GM12872 (cell line): ENCODE results near the gene IFT122.

ENCODE experiments used
- CTCF ChIP-seq: IDR thresholded peaks from 3 replicates; pipeline ENCODE4 v1.5.1; 2011; ENCODE audit warnings: low read depth, mild to moderate bottlenecking, low read length, moderate library complexity; ENCODE audit not compliant: insufficient read depth

IFT122 gene

DNA sequence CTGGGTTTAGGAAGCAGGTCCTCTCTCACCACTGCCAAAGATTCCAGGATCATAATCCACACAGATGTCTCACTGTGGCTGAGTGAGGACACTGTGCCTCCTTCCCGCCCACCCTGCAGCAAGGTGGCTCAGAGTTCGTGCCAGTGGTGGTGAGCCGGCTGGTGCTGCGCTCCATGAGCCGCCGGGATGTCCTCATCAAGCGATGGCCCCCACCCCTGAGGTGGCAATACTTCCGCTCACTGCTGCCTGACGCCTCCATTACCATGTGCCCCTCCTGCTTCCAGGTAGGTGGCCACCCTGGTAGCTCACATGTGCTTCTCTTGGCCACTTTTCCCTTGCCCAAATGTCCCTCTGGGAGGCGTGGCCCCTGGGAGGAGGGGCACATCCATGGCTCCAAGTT lies 79.4 kb downstream of the IFT122 start:
- TF ChIP-seq CTCF, result no peak

DNA sequence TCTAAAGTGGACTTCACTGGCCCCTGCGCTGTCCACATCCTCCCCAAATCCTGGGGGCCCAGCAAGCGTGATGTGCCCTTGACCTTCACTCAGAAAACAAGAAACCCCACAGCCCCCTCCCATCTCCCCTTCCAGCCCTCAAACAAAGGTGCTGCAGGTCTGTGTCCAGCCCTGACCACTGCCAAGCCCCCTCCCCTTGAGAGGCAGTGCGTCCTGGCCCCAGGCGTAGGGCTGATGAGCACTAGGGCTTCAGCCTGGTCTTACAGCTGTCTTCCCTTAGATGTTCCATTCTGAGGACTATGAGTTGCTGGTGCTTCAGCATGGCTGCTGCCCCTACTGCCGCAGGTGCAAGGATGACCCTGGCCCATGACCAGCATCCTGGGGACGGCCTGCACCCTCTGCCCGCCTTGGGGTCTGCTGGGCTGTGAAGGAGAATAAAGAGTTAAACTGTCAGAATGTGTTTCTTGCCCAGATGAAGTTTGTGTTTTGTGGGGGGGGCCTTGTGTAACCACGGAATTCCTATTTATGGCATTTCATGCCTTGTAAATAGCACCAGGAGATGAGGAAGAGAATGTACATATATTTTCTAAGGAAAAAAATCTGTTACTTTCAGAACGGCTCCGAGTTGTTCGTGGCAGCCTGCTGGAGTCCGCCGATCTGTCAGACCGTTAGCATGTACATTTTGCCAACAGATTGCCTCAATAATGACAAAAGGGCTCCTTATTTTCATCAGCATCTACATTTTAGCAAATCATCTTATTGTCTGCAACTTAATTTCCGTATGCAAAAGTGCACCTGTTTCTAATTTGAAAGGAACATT lies 80.1 kb downstream of the IFT122 start:
- no peak for TF ChIP-seq CTCF

DNA sequence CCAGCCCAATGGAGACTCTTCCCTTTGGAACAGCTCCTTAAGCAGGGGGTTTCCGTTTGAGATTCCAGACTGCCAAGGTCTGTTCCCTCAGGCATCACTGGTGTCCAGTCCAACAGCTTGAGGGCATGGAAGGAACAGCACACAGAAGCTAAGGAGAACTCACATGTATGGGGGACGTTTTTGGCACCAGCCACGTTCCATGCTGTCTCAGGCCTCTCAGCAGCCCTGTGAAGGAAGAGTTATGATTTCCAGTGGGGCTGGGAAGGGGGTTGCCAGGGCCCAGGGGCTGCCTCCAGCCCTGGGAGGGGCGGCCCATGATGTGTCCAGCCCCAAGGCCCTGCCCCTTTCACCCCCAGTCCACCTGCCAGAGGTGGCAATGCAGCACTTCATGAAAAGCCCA lies 80.9 kb downstream of the IFT122 start:
- no peak for TF ChIP-seq CTCF

- TF ChIP-seq CTCF, result no peak
Observed at GRCh38 chr3:129521611-129522010, 81.6 kb downstream of the IFT122 start.

- TF ChIP-seq CTCF, result no peak
Observed at GRCh38 chr3:129522953-129523352, 82.9 kb downstream of the IFT122 start.

DNA sequence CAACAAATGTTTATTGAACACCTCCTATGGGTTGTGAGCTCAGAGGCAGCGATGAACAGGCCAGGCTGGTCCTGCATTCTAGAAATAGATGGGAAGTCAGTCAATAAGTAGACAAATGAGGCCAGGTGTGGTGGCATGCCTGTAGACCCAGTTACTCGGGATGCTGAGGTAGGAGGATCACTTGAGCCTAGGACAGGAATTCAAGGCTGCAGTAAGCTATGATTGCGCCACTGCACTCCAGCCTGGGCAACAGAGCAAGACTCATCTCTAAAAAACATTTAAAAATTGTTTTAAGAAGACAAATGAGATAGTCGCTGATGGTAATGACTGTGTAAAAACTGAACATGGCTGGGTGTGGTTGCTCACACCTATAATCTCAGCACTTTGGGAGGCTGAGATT lies 84.1 kb downstream of the IFT122 start:
- no peak for TF ChIP-seq CTCF

DNA sequence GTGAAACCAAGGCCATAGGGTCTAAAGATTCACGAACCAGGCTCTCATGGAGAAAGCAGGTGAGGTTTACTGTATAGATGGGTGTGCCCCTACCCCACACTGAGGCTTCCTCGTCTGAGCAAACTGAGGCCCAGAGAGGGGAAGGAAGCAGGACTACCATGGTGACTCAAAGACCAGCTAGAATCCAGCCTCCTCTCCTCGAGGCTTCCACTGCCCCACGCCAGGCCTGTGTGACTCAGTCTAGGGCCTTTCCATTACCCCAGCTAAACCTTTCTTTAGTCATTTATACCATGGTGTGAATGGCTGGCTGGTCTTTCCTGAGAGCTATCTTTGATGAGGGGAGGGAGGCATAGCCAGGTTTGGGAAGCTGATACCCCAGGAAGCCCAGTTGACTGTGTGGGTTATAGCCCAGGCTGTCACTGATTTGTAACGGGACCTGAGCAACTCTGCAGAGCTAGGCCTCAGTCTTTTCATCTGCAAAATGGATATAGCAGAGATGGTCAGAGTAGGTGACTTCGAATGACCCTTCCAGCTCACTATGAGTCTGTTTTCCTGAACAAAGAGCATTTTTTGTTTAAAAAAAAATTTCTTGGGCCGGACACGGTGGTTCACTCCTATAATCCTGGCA lies 85.4 kb downstream of the IFT122 start:
- no peak for TF ChIP-seq CTCF
